WTC11 (cell line): ENCODE data around the gene ZFAND5. TPM values are rescaled to one million over a fixed set of nuclear protein-coding genes. Genes with fewer than 3 reads are reported as not detected.

ENCODE experiments used
- ATAC-seq: fragments of 200-7000 bp; cut with Tn5 transposase; 2 replicates; pipeline ENCODE4 v1.10.0; 2021; ENCODE audit warnings: mild to moderate bottlenecking, moderate library complexity
- CTCF ChIA-PET: fragments of 300-600 bp; sonication (Branson Sonifier 250); formaldehyde crosslinking; loops from one replicate; lab custom pipeline; 2021; ENCODE audit warnings: antibody characterized with exemption; lab: Charles Lee
- POLR2A ChIA-PET: fragments of 350-600 bp; sonication (Branson Sonifier 250); formaldehyde crosslinking; loops from one replicate; lab custom pipeline; 2021; ENCODE audit warnings: antibody characterized with exemption; lab: Charles Lee
- DNase-seq: peaks from one replicate; pipeline ENCODE4 v3.0.0; 2021; ENCODE audit warnings: low spot score
- H3K27ac Mint-ChIP-seq: 2 replicates; pipeline ENCODE4 v1.8.0; 2021; ENCODE audit warnings: mixed read lengths
- H3K27me3 Mint-ChIP-seq: 2 replicates; pipeline ENCODE4 v1.8.0; 2021; ENCODE audit warnings: low read depth, mild to moderate bottlenecking, moderate library complexity, mixed read lengths
- H3K36me3 Mint-ChIP-seq: 2 replicates; pipeline ENCODE4 v1.8.0; 2021; ENCODE audit warnings: mixed read lengths
- H3K4me1 Mint-ChIP-seq: 2 replicates; pipeline ENCODE4 v1.8.0; 2022; ENCODE audit warnings: mixed read lengths
- H3K4me3 Mint-ChIP-seq: 2 replicates; pipeline ENCODE4 v1.8.0; 2021; ENCODE audit warnings: mild to moderate bottlenecking, moderate library complexity, mixed read lengths
- H3K9me3 Mint-ChIP-seq: 2 replicates; pipeline ENCODE4 v1.8.0; 2021; ENCODE audit warnings: mixed read lengths
- AR ChIP-seq: fragments of 250-450 bp; sonication (Bioruptor Pico); IDR thresholded peaks from 2 replicates; pipeline ENCODE4 v1.9.0; 2021; ENCODE audit warnings: mild to moderate bottlenecking
- ATF2 ChIP-seq: sonication (generic); formaldehyde crosslinking; IDR thresholded peaks from 2 replicates; pipeline ENCODE4 v1.8.1; 2022; ENCODE audit warnings: low read depth, missing genetic modification reagents, borderline replicate concordance
- ATF3 ChIP-seq: sonication (generic); formaldehyde crosslinking; conservative IDR thresholded peaks from 2 replicates; pipeline ENCODE4 v1.8.1; 2022; ENCODE audit warnings: mild to moderate bottlenecking, missing genetic modification reagents
- CBFB ChIP-seq: sonication (generic); formaldehyde crosslinking; IDR thresholded peaks from 2 replicates; pipeline ENCODE4 v1.8.1; 2022; ENCODE audit warnings: mild to moderate bottlenecking, low read depth, missing genetic modification reagents
- CREB1 ChIP-seq: sonication (generic); formaldehyde crosslinking; IDR thresholded peaks from 2 replicates; pipeline ENCODE4 v1.8.0; 2023; ENCODE audit warnings: mild to moderate bottlenecking, missing genetic modification reagents
- MAX ChIP-seq: sonication (generic); formaldehyde crosslinking; IDR thresholded peaks from 2 replicates; pipeline ENCODE4 v1.8.0; 2022; ENCODE audit warnings: mild to moderate bottlenecking, missing genetic modification reagents
- NFATC4 ChIP-seq: fragments of 250-450 bp; sonication (Bioruptor Pico); IDR thresholded peaks from 2 replicates; pipeline ENCODE4 v1.9.0; 2021; ENCODE audit warnings: mild to moderate bottlenecking
- NFE2L1 ChIP-seq: sonication (generic); formaldehyde crosslinking; IDR thresholded peaks from 2 replicates; pipeline ENCODE4 v1.8.1; 2023; ENCODE audit warnings: missing genetic modification reagents
- PRDM15 ChIP-seq: sonication (generic); formaldehyde crosslinking; IDR thresholded peaks from 2 replicates; pipeline ENCODE4 v1.8.0; 2022; ENCODE audit warnings: missing genetic modification reagents
- PRRX2 ChIP-seq: fragments of 250-450 bp; sonication (Bioruptor Pico); IDR thresholded peaks from 2 replicates; pipeline ENCODE4 v1.8.0; 2021; ENCODE audit warnings: mild to moderate bottlenecking
- RORB ChIP-seq: fragments of 250-450 bp; sonication (Bioruptor Pico); IDR thresholded peaks from 2 replicates; pipeline ENCODE4 v1.9.0; 2021; ENCODE audit warnings: mild to moderate bottlenecking
- STAT6 ChIP-seq: sonication (generic); formaldehyde crosslinking; conservative IDR thresholded peaks from 2 replicates; pipeline ENCODE4 v1.8.1; 2023; ENCODE audit warnings: mild to moderate bottlenecking, low read depth, missing genetic modification reagents, moderate library complexity
- TCF7 ChIP-seq: sonication (generic); formaldehyde crosslinking; IDR thresholded peaks from 2 replicates; pipeline ENCODE4 v1.8.0; 2022; ENCODE audit warnings: mild to moderate bottlenecking, low read depth, missing genetic modification reagents, moderate library complexity
- ZNF138 ChIP-seq: sonication (generic); formaldehyde crosslinking; conservative IDR thresholded peaks from 2 replicates; pipeline ENCODE4 v1.8.1; 2022; ENCODE audit warnings: mild to moderate bottlenecking, moderate library complexity, missing genetic modification reagents
- ZNF232 ChIP-seq: sonication (generic); formaldehyde crosslinking; IDR thresholded peaks from 2 replicates; pipeline ENCODE4 v1.8.0; 2022; ENCODE audit warnings: mild to moderate bottlenecking, missing genetic modification reagents
- ZNF425 ChIP-seq: fragments of 250-450 bp; sonication (Bioruptor Pico); conservative IDR thresholded peaks from 2 replicates; pipeline ENCODE4 v1.9.0; 2021; ENCODE audit warnings: mild to moderate bottlenecking
- ZNF671 ChIP-seq: fragments of 250-450 bp; sonication (Bioruptor Pico); IDR thresholded peaks from 2 replicates; pipeline ENCODE4 v1.8.0; 2021; ENCODE audit warnings: mild to moderate bottlenecking
- total RNA-seq: library from RNA; stranded (reverse); gene quantifications from 3 replicates; pipeline ENCODE4 v1.2.3, GENCODE V29; 2021

The ZFAND5 gene
- total RNA-seq, 1 experiment from 2014 or later = 137 TPM

- POLR2A ChIA-PET = no interaction called here
- no peak for TF ChIP-seq MAX (CRISPR knock-in tag)
- TF ChIP-seq NFE2L1 (CRISPR knock-in tag) = no peak
- peak; percentile 46; the same call in 1 of the 2 replicates for TF ChIP-seq NFATC4 (CRISPR knock-in tag)
- TF ChIP-seq, all 79 proteins: peak for 1
- ATAC-seq (no peak), DNase-seq (no peak)
- Mint-ChIP-seq H3K4me1 (peaks cover 10% of the 10 kb centered on the region), H3K4me3 (no peak overlapping the region), H3K27me3 (no peaks in the 10 kb centered on the region), H3K36me3 (peaks cover 61% of the 10 kb centered on the region), H3K9me3 (no peaks in the 10 kb centered on the region), H3K27ac (no peak overlapping the region)
- CTCF ChIA-PET = no interaction called here
Observed at GRCh38 chr9:72354704-72355103, 10.3 kb downstream of the ZFAND5 start.

- CTCF ChIA-PET = no interaction called here
- ATAC-seq = peak; percentile 42
- Mint-ChIP-seq H3K36me3 (peaks cover 50% of the 10 kb centered on the region), H3K4me3 (no peak overlapping the region), H3K9me3 (no peaks in the 10 kb centered on the region), H3K4me1 (peaks cover 4% of the 10 kb centered on the region; the same call in 1 of the 2 replicates), H3K27ac (0 out of 2 replicates have a peak overlapping the region, but pooled peaks have one; percentile 45), H3K27me3 (no peaks in the 10 kb centered on the region)
- POLR2A ChIA-PET = no interaction called here
- DNase-seq = no peak
- TF ChIP-seq AR (CRISPR knock-in tag) (peak; percentile 25; the same call in 1 of the 2 replicates), PRDM15 (CRISPR knock-in tag) (no peak), NFATC4 (CRISPR knock-in tag) (peak; percentile 69; the same call in 1 of the 2 replicates), ZNF425 (peak; percentile 56; the same call in 1 of the 2 replicates), CBFB (no peak), ZNF671 (CRISPR knock-in tag) (no peak; the same call in 1 of the 2 replicates), PRRX2 (CRISPR knock-in tag) (peak; percentile 10; the same call in 1 of the 2 replicates), ATF3 (no peak), ATF2 (no peak), RORB (CRISPR knock-in tag) (no peak), CREB1 (no peak), ZNF232 (CRISPR knock-in tag) (no peak), TCF7 (CRISPR knock-in tag) (no peak), MAX (CRISPR knock-in tag) (no peak), STAT6 (CRISPR knock-in tag) (no peak), ZNF138 (CRISPR knock-in tag) (no peak)
Observed at GRCh38 chr9:72353455-72354116, 11.4 kb downstream of the ZFAND5 start.
